GM21515 (cell line): ENCODE measurements around the gene TMEM266.

Experiments used
- ATAC-seq: cut with Tn5 transposase; IDR thresholded peaks from one replicate; pipeline ENCODE4 v1.9.1; 2021; ENCODE audit not compliant: unreplicated experiment

The TMEM266 gene

GRCh38 chr15:76234337-76234889, 174.6 kb downstream of the TMEM266 start:
- no peak for ATAC-seq

GRCh38 chr15:76235186-76235826, 175.5 kb downstream of the TMEM266 start:
- no peak for ATAC-seq

GRCh38 chr15:76236350-76236749, 176.6 kb downstream of the TMEM266 start:
- no peak for ATAC-seq

GRCh38 chr15:76239786-76240185, 180.0 kb downstream of the TMEM266 start:
- no peak for ATAC-seq

GRCh38 chr15:76245072-76245610, 185.4 kb downstream of the TMEM266 start:
- no peak for ATAC-seq

- no peak for ATAC-seq
Measured at GRCh38 chr15:76251717-76252116, 191.9 kb downstream of the TMEM266 start.

GRCh38 chr15:76252249-76252648, 192.5 kb downstream of the TMEM266 start:
- no peak for ATAC-seq

- no peak for ATAC-seq
Measured at GRCh38 chr15:76253691-76254473, 194.1 kb downstream of the TMEM266 start.
